NT2/D1 (cell line): ENCODE measurements around the gene RNF157.

Experiments
- DNase-seq: peaks from one replicate; pipeline ENCODE4 v3.0.0-alpha.2; 2011; ENCODE audit warnings: low read depth, low spot score
- H3K27me3 ChIP-seq: 2 replicates; pipeline ENCODE4 v1.6.0; 2011; ENCODE audit warnings: mild to moderate bottlenecking; ENCODE audit not compliant: insufficient read length, insufficient read depth
- H3K36me3 ChIP-seq: 2 replicates; pipeline ENCODE4 v1.6.1; 2011; ENCODE audit warnings: mild to moderate bottlenecking, low read length, mixed read lengths; ENCODE audit not compliant: insufficient read depth, insufficient read length
- H3K4me1 ChIP-seq: 2 replicates; pipeline ENCODE4 v1.5.1; 2011; ENCODE audit not compliant: insufficient read depth, insufficient read length
- H3K4me3 ChIP-seq: 2 replicates; pipeline ENCODE4 v1.5.1; 2011; ENCODE audit warnings: low read depth; ENCODE audit not compliant: insufficient read length
- H3K9ac ChIP-seq: 2 replicates; pipeline ENCODE4 v1.6.0; 2011; ENCODE audit warnings: low read depth; ENCODE audit not compliant: insufficient read length
- H3K9me3 ChIP-seq: 2 replicates; pipeline ENCODE4 v1.5.1; 2011; ENCODE audit warnings: mild to moderate bottlenecking, low read length; ENCODE audit not compliant: insufficient read depth
- SUZ12 ChIP-seq: IDR thresholded peaks from 2 replicates; pipeline ENCODE4 v1.6.1; 2011; ENCODE audit not compliant: insufficient read length, insufficient read depth; ENCODE audit errors: extremely low read depth
- YY1 ChIP-seq: IDR thresholded peaks from 2 replicates; pipeline ENCODE4 v1.6.1; 2011; ENCODE audit not compliant: insufficient read length, insufficient read depth
- ZNF274 ChIP-seq: IDR thresholded peaks from 2 replicates; pipeline ENCODE4 v1.6.1; 2011; ENCODE audit warnings: mild to moderate bottlenecking, low read depth, low read length

The RNF157 gene

DNA sequence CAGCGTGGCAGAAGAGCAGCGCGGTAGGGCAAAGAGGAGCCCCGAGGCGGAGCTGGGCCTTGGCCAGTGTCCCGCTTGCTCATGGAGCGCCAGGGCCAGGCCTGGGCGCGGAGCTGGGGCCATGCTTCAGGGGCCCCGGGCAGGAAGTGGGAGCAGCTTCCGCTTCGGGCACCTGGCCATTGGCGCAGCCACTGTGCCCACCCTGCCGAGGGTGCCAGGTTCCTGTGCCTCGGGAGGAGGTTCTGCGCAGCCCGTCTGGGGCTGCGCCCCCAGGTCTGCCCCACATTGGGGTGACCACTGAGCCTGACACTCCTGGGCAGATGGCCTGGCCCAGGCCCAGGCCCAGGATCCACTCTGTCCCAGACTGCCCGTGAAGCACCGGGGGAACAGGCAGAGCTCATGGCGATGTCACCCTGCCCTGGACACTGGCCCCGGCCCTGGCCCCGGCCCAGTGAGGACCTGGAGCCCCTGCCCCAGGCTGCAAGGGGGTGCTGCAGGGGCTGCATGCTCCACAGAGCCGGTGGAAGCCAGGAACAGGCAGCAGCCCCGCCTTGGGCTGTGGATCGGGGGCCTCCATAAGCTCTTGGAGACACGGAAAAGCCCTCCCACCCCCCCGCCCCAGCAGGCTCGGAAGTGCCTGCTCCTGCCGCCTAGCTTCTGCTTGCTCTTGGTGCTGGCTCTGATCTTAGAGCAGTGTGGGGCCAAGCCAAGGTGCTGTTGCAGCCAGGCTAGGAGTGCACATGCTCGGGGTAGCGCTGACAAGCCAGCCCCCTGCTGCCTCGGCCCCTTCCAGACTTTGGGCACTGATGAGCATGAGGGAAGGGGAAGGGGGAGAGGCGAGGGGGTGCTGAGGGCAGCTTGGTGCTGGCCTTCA is 63.4 kb downstream of the RNF157 start:
- no peak for TF ChIP-seq ZNF274
- TF ChIP-seq SUZ12: no peak
- no peak for TF ChIP-seq YY1
- Histone ChIP-seq H3K36me3 (no peaks in the 10 kb centered on the region), H3K27me3 (no peaks in the 10 kb centered on the region), H3K4me3 (no peak overlapping the region), H3K9me3 (peaks cover 5% of the 10 kb centered on the region; the same call in 1 of the 2 replicates), H3K4me1 (no peaks in the 10 kb centered on the region), H3K9ac (no peak overlapping the region)
- DNase-seq: no peak

DNA sequence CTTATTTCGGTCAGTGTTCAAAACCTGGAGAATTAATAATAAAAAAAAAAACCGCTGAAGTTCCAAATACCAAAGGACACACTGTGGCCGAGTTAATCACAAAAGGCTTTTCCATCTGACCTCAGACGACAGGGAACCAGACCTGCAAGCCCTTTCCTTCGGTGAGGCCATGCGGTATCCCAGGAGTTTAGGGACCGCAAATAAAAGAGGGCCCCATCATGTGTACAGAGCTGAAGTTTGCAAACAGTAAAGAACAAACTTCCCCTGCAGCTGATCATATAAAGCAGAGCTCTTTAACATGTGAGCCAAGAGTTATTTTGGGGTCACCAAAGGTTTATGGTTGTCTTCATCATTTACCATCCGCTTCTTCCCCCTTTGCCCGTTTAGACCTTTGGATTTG is 66.3 kb downstream of the RNF157 start:
- H3K9me3 ChIP-seq: peaks cover 5% of the 10 kb centered on the region; the same call in 1 of the 2 replicates
- DNase-seq: no peak
- H3K4me3 ChIP-seq: no peak overlapping the region
- TF ChIP-seq SUZ12: no peak
- TF ChIP-seq YY1: no peak
- TF ChIP-seq ZNF274: no peak
- no peaks in the 10 kb centered on the region for H3K36me3 ChIP-seq
- no peaks in the 10 kb centered on the region for H3K27me3 ChIP-seq
- no peak overlapping the region for H3K9ac ChIP-seq
- no peaks in the 10 kb centered on the region for H3K4me1 ChIP-seq

DNA sequence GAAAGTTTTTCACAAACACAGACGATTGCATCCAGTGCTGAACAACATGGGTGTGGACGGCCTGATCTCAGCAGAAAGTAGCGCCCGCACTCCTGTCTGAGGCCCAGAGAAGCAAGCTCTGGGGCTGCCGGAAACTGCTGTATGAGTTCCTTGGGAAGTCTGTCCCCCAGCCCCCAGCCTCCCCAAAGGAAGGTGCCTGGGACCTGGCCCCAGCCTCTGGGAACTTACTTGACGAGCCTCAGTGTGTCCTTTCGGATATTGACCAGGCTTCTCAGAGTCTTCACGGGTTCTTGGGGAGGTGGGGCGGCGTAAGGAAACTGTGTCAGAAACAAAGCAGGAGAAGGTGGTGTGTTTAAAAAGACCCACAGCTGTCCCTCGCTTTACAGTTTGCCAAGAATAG is 66.8 kb downstream of the RNF157 start:
- Histone ChIP-seq H3K27me3 (no peaks in the 10 kb centered on the region), H3K4me1 (no peaks in the 10 kb centered on the region), H3K9me3 (peaks cover 5% of the 10 kb centered on the region; the same call in 1 of the 2 replicates), H3K9ac (no peak overlapping the region), H3K4me3 (no peak overlapping the region), H3K36me3 (no peaks in the 10 kb centered on the region)
- TF ChIP-seq SUZ12: no peak
- no peak for TF ChIP-seq ZNF274
- no peak for TF ChIP-seq YY1
- DNase-seq: no peak

DNA sequence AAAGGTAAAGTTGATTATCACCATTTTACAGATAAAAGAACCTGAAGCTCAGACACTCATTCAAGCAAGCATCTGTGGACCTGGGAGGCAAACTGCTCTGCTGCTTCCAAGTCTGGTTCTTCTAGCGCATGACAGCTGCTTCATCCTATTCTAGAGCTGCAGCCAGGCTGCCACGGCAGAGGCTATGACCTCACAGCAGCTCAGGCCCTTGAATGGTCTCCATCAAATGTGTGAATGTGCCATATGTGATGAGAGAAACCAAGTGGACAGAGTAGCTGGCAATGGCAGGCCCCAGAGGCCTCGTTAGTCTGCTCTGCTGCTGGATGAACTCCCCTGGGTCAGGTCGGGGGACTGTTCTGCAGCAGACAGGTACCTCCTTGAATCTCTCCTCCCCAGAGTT is 68.6 kb downstream of the RNF157 start:
- no peaks in the 10 kb centered on the region for H3K4me1 ChIP-seq
- H3K9ac ChIP-seq: no peak overlapping the region
- no peak for TF ChIP-seq SUZ12
- no peaks in the 10 kb centered on the region for H3K36me3 ChIP-seq
- no peak for DNase-seq
- H3K9me3 ChIP-seq: no peaks in the 10 kb centered on the region
- H3K27me3 ChIP-seq: no peaks in the 10 kb centered on the region
- no peak overlapping the region for H3K4me3 ChIP-seq

DNA sequence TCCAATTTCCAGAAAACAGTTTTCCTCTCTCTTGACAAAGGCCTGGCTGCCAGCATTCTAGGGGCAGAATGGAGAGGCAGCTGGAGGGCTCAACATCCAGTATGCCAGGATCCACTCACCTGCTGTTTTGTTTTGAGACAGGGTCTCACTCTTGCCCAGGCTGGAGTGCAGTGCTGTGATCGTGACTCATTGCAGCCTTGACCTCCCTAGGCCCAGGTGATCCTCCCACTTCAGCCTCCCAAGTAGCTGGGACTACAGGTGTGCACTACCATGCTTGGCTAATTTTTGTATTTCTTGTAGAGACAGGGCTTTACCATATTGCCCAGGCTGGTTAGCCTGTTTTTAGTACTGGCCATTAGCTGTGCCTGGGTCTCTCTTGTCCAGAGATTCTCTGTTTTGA is 70.2 kb downstream of the RNF157 start:
- Histone ChIP-seq H3K36me3 (no peaks in the 10 kb centered on the region), H3K9ac (no peak overlapping the region), H3K4me3 (no peak overlapping the region), H3K9me3 (no peaks in the 10 kb centered on the region), H3K27me3 (no peaks in the 10 kb centered on the region), H3K4me1 (no peaks in the 10 kb centered on the region)
- TF ChIP-seq SUZ12 (no peak), ZNF274 (no peak), YY1 (no peak)
- DNase-seq: no peak

DNA sequence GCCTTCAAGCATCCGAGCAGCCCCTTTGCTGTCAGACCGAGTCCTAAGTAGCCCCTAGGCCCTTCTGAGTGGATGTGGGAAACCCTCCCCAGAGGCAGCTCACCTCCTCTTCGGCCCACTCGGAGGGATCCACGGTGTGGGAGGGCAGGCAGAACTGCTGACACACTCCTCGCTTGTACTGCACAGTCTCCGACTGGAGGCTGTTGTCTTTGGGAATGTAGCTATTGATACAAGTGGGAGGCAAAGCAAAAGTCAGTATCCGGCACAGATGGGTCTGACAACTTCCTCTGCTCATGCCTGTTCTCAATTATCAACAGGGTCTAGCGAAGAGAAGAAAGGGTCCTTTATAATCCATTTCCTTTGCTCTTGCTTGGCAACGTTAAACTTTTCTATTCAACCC is 73.4 kb downstream of the RNF157 start:
- H3K4me3 ChIP-seq: no peak overlapping the region
- H3K9me3 ChIP-seq: no peaks in the 10 kb centered on the region
- TF ChIP-seq YY1 (no peak), ZNF274 (no peak), SUZ12 (no peak)
- no peaks in the 10 kb centered on the region for H3K4me1 ChIP-seq
- H3K36me3 ChIP-seq: no peaks in the 10 kb centered on the region
- no peak for DNase-seq
- H3K27me3 ChIP-seq: no peaks in the 10 kb centered on the region
- no peak overlapping the region for H3K9ac ChIP-seq

DNA sequence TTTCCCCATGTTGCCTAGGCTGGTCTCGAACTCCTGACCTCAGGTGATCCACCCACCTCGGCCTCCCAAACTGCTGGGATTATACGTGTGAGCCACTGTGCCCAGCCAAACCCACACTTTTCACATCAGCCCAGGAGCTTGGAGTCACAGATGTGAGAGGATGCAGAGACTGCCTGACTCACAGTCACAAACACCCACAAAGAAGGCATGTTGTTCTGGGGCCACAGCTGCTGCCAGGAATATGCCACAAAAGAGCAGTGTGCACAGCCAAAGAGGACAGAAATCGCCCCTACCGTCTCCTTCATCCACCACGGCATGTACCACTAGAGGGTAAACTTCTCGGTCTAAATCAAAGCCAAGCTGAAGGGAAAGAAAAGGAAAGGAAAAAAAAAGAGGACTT is 74.1 kb downstream of the RNF157 start:
- Histone ChIP-seq H3K36me3 (no peaks in the 10 kb centered on the region), H3K4me1 (no peaks in the 10 kb centered on the region), H3K9ac (no peak overlapping the region), H3K9me3 (no peaks in the 10 kb centered on the region), H3K27me3 (no peaks in the 10 kb centered on the region), H3K4me3 (no peak overlapping the region)
- DNase-seq: no peak
- no peak for TF ChIP-seq ZNF274
- no peak for TF ChIP-seq SUZ12
- no peak for TF ChIP-seq YY1

DNA sequence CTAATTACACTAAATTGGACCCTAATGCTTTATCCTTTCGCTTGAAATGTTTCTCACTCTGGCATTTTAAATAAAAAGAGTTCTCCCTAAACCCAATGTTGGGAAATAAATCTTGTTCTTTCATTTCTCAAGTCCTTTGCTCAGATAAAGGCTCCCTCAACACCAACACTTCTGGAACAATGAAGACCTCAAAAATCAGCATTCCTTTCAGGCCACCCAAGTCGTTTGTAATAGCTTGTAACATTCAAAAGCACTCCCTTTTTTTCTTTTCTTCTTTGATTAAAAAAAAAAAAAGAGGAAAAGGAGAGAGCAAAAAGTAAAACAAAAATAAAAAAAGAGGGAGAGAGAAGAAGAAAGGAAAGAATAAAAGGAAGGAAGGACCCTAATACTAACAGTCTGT is 76.0 kb downstream of the RNF157 start:
- Histone ChIP-seq H3K4me3 (no peak overlapping the region), H3K36me3 (no peaks in the 10 kb centered on the region), H3K4me1 (no peaks in the 10 kb centered on the region), H3K9ac (no peak overlapping the region), H3K9me3 (no peaks in the 10 kb centered on the region), H3K27me3 (no peaks in the 10 kb centered on the region)
- TF ChIP-seq YY1 (no peak), ZNF274 (no peak), SUZ12 (no peak)
- DNase-seq: no peak
